ENCODE measurements around the gene GALNT15. TPM values are rescaled to one million over a fixed set of nuclear protein-coding genes. Genes with fewer than 3 reads are reported as not detected.
A peak's percentile ranks its signal among the peaks of the same experiment; 100 is the strongest.

Gene GALNT15
- total and polyA plus RNA-seq, 11 donors: 0.96 to 81.1 (median 5.5) TPM

DNA sequence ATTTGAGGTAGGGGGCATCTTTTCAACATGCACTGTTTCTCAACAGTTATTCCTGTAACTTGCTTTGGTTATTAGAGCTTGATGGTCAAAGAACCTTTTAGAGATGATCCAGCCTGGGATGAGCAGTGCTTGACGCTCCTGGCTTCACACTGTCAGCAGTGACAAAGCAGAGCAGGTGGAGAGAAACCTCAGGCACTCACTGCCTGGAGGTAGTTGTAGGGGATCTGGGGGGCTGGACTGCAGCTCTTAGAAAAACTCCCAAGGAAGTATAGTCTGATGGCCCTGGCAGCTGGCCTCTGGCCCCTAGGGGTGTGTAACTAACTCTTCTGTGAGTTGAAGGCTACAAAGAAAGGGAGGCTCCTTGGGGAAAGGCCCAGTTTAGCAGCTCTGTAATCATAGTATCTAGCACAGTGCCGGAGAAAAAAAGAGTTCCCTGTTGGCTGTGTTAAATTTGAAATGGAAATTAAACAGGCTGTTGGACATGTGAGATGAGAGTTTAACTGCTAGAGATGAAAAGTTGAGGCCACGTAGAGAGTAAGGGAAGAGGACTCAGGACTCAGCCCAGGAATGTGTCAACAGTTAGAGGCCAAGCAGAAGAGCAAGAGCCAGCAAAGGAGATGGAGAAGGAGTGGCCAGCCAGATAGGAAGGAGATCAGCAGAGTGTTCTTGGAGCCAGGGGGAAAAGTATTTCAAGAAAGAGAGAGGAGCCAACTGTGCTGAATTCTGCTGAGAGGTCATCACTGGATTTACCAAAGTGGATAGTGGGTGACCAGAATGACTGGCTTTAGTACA, 104.7 kb downstream of the GALNT15 start:
- TF ChIP-seq CTCF (IDR thresholded peaks at IDR 0.05): no peak
- no peak for TF ChIP-seq POLR2A (IDR thresholded peaks at IDR 0.05)
- Histone ChIP-seq H3K4me3 (no peak overlapping the region), H3K36me3 (peaks cover 0 to 66% (median 37%) of the 10 kb centered on the region in 9 donors), H3K27me3 (no peaks in the 10 kb centered on the region), H3K9me3 (no peaks in the 10 kb centered on the region), H3K27ac (peak overlapping the region in 1 of 12 donors; percentile 14), H3K4me1 (peaks cover 0 to 19% (median 10%) of the 10 kb centered on the region in 12 donors)
- 50 to 57% (median 55%) methylated on average over 3 of the region's 3 CpGs for WGBS, 4 donors
- intact Hi-C loops (cut with DNase I): no loop called here
- no peak for DNase-seq
- ATAC-seq: peak in 2 of 4 donors; percentile 12 to 51

- H3K4me1 ChIP-seq: peaks cover 0 to 26% (median 17%) of the 10 kb centered on the region in 12 donors
- no peaks in the 10 kb centered on the region for H3K9me3 ChIP-seq
- WGBS, 4 donors: 74 to 80% (median 75%) methylated on average over 2 of the region's 2 CpGs
- peaks cover 0 to 55% (median 23%) of the 10 kb centered on the region in 9 donors for H3K36me3 ChIP-seq
- no peak overlapping the region for H3K4me3 ChIP-seq
- no peak overlapping the region for H3K27ac ChIP-seq
- no peak for TF ChIP-seq POLR2A (IDR thresholded peaks at IDR 0.05)
- ATAC-seq (no peak), DNase-seq (no peak)
- H3K27me3 ChIP-seq: no peaks in the 10 kb centered on the region
- intact Hi-C loops (cut with DNase I): loop anchor here in 1 of 10 donors (10.0 kb wide), 1 partner anchor 234 kb away; the partner anchor contains the start of gene RFTN1
These were observed 106.2 kb downstream of the GALNT15 start for GRCh38 chr3:16280671-16281070.

Other genes starting within 250 kb of the GALNT15 start
- 10 to 100 TPM; 13.7 to 35.6 (median 20.9) TPM for gene DPH3, start 90.3 kb downstream of the GALNT15 start, total RNA-seq
- gene DPH3, start 90.3 kb downstream of the GALNT15 start, polyA plus RNA-seq: 10 to 100 TPM in 1 of 2 donors, 1 to 10 TPM in 1; 10.0 to 38.3 TPM
- gene OXNAD1, start 90.5 kb downstream of the GALNT15 start, total RNA-seq: 10 to 100 TPM; 12.8 to 23.6 (median 18.1) TPM
- 10 to 100 TPM in 1 of 2 donors, 1 to 10 TPM in 1; 7.3 to 26.9 TPM for gene OXNAD1, start 90.5 kb downstream of the GALNT15 start, polyA plus RNA-seq

Data from heart left ventricle (tissue), 16 donors.